ENCODE measurements around the gene RASSF8. TPM values are rescaled to one million over a fixed set of nuclear protein-coding genes. Genes with fewer than 3 reads are reported as not detected.

The RASSF8 gene
- total and polyA plus RNA-seq, 2 experiments from 2014 or later = 11.5 to 30.6 TPM

GRCh38 chr12:25983625-25984024 is 25.1 kb downstream of the RASSF8 start:
- no peaks in the 10 kb centered on the region for H3K27me3 ChIP-seq (ENCODE audit: insufficient read depth)
- DNase-seq (ENCODE audit: low spot score) (no peak), ATAC-seq (no peak)
- peaks cover 100% of the 10 kb centered on the region for H3K79me2 ChIP-seq (replicated peaks; ENCODE audit: insufficient read depth)
- no peak overlapping the region for H2AFZ ChIP-seq
- no peaks in the 10 kb centered on the region for H3K9me2 ChIP-seq (ENCODE audit: insufficient read depth)
- no peaks in the 10 kb centered on the region for H3K36me3 Mint-ChIP-seq (ENCODE audit: low read depth)
- TF ChIP-seq NANOG (IDR thresholded peaks at IDR 0.05; ENCODE audit: borderline replicate concordance) (no peak), REST (IDR thresholded peaks at IDR 0.05; ENCODE audit: unreplicated experiment) (no peak), ETS1 (IDR thresholded peaks at IDR 0.05) (no peak), ZNF331 (CRISPR knock-in tag; IDR thresholded peaks at IDR 0.05; ENCODE audit: low read depth) (no peak), JUNB (IDR thresholded peaks at IDR 0.05; ENCODE audit: unreplicated experiment) (no peak), CREB1 (CRISPR knock-in tag; IDR thresholded peaks at IDR 0.05; ENCODE audit: low read depth) (no peak), CTCF (conservative IDR thresholded peaks at IDR 0.05; ENCODE audit: low read depth in 2 of 2) (no peak), EZH2 (IDR thresholded peaks at IDR 0.05; ENCODE audit: low read depth, unreplicated experiment) (no peak), ZNF114 (CRISPR knock-in tag; IDR thresholded peaks at IDR 0.05) (no peak), STAT1 (IDR thresholded peaks at IDR 0.05; ENCODE audit: unreplicated experiment) (no peak)
- no peak overlapping the region for H3K4me2 ChIP-seq
- H3K27ac Mint-ChIP-seq = no peak overlapping the region
- peaks cover 4% of the 10 kb centered on the region for H3K27me3 Mint-ChIP-seq (ENCODE audit: insufficient read depth, low read depth, poor library complexity)
- H3K4me3 Mint-ChIP-seq = no peak overlapping the region
- no peak overlapping the region for H3K27ac ChIP-seq (ENCODE audit: low read depth)
- H3K4me3 ChIP-seq = no peak overlapping the region
- H3K36me3 ChIP-seq (ENCODE audit: insufficient read depth) = no peaks in the 10 kb centered on the region
- 0 out of 2 replicates have a peak, but pooled peaks cover 5% of the 10 kb centered on the region for H4K20me1 ChIP-seq (replicated peaks; ENCODE audit: insufficient read depth)
- H3K9me3 Mint-ChIP-seq = no peaks in the 10 kb centered on the region
- peaks cover 40% of the 10 kb centered on the region for H3K4me1 Mint-ChIP-seq
- peaks cover 40% of the 10 kb centered on the region for H3K4me1 ChIP-seq (ENCODE audit: insufficient read depth)
- H3F3A ChIP-seq (replicated peaks; ENCODE audit: low read depth) = no peaks in the 10 kb centered on the region
